HG03575 (cell line): ENCODE measurements around the gene GEMIN5.

Experiments used
- ATAC-seq: cut with Tn5 transposase; IDR thresholded peaks from one replicate; pipeline ENCODE4 v1.9.1; 2021; ENCODE audit not compliant: unreplicated experiment, insufficient number of reproducible peaks, low FRiP score; ENCODE audit errors: extremely low read depth

GEMIN5 gene

DNA sequence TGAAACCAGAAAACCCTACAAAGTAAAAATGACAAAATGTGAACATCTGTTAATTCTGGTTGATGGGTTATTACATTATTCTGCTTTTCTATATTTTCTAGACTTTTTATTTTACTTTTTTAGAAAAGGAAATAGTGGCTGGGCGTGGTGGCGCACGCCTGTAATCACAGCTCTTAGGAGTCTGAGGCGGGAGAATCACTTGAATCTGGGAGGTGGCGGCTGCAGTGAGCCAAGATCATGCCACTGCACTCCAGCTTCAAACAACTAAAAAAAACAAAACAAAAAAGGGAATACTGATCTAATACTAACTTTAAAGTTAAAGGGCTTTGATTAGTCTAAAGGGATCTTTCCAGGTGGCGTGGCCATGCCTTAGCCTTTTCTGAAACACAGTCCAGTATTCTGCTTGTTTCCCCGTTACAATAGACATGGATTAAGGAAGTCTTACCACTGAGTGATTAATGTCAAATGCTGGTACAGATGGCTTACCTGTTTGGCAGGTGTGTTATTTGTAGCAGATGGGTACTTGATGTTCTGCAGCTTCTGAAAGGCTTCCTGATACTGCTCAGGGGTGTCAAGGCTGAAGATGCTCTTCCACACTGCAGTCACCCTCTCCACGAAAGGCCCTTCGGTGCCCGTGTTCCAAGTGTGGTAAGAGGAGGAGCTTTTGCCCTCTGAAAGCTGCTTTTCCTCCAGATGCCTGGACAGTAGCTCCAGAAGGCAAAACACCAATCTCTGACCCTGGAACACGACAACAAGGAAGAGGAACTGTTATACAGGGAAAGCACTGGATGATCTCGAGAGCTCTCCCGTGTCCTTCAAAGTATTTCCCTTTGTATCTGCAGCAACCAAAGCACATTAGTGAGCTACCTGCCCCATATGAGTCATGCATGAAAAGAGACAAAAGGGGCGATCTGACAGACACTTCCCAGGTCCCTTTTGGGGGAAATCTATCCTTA lies 42.1 kb downstream of the GEMIN5 start:
- no peak for ATAC-seq

- ATAC-seq = no peak
Measured at GRCh38 chr5:154893381-154893780, 44.6 kb downstream of the GEMIN5 start.

DNA sequence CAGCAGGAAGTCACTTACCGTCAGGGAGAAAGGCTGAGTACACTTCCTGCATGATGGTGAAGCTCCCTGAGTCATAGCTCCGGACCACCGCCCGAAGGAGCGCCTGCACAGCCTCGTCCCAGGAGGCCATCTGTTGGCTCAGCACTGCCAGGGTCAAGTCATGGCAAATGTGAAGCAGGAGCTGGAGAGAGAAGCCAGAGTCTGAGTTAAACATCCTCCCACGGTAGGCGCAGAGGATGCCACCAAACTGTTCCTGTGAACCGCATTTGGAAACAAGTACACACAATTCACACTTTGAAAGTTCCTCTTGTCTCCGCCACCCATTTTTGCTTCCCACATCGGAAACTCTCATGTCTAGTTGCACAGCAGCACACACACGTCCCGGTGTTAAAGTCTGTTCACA lies 45.6 kb downstream of the GEMIN5 start:
- no peak for ATAC-seq

GRCh38 chr5:154885439-154885838 lies 52.6 kb downstream of the GEMIN5 start:
- ATAC-seq = no peak

GRCh38 chr5:154884424-154884823 lies 53.6 kb downstream of the GEMIN5 start:
- no peak for ATAC-seq

GRCh38 chr5:154881986-154882385 lies 56.0 kb downstream of the GEMIN5 start:
- no peak for ATAC-seq

- ATAC-seq = no peak
Measured at GRCh38 chr5:154878642-154879335, 59.2 kb downstream of the GEMIN5 start.

DNA sequence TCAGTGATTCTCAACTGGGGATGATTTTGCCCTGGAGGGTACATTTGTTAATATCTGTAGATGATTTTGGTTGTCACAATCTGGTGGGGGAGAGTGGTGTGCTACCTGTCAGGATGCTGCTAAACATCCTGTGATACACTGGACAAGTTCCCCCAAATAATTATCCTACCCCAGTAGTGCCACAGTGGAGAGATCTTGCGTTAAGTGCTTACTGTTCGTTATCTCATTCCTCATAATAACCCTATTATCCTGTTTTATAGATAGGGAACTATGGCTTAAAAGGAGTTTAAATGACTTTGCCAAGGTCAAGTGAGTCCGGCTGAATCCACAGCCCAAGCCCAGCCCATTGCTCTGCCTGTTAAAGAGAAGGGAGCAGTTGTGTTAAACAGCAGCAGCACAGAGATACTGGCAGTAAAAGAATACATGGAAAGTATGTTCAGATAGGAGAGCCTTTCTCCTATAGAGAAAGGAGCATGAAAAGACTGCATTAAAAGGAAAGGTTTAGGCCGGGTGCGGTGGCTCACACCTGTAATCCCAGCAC lies 64.2 kb downstream of the GEMIN5 start:
- ATAC-seq = no peak

DNA sequence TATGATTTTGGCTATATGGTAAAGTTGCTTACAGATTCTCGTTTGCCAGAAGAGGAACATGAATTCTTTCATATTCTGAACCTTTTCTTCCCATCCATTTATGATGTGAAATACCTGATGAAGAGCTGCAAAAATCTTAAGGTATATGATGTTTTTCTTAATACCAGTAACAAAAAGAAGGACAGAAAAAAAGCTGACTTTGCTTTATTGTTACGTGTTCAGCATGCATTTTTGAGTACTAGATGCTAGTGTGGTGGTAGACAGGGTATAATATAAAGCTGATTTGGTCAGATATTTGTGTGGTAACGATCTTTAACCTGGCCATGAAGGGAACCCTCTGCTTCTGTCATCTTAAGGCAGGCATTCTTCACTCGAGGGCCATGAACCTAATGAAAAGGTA lies 66.3 kb downstream of the GEMIN5 start:
- ATAC-seq = no peak

GRCh38 chr5:154868702-154869101 lies 69.3 kb downstream of the GEMIN5 start:
- ATAC-seq = no peak

GRCh38 chr5:154866841-154867240 lies 71.2 kb downstream of the GEMIN5 start:
- ATAC-seq = no peak

GRCh38 chr5:154865466-154866184 lies 72.4 kb downstream of the GEMIN5 start:
- ATAC-seq = no peak

- no peak for ATAC-seq
Measured at GRCh38 chr5:154863291-154864080, 74.5 kb downstream of the GEMIN5 start.

DNA sequence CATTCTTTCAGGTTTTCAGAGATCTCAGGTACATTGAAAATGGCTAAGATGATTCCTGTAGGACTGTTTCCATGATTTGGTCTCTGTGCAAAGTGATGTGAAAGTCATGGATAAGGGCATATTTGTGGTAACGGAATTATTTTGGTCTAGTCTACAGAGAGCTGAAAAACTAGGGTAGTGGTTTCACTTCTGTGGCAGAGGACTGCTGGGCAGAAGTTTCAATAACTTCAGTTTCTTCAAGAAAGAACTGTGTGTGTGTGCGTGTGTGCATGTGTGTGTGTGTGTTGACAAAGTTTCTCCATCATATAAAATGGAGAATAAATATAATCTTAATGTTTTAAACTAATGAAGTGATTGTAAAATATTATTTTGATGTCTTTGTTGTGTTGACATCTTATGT lies 75.2 kb downstream of the GEMIN5 start:
- ATAC-seq = no peak

DNA sequence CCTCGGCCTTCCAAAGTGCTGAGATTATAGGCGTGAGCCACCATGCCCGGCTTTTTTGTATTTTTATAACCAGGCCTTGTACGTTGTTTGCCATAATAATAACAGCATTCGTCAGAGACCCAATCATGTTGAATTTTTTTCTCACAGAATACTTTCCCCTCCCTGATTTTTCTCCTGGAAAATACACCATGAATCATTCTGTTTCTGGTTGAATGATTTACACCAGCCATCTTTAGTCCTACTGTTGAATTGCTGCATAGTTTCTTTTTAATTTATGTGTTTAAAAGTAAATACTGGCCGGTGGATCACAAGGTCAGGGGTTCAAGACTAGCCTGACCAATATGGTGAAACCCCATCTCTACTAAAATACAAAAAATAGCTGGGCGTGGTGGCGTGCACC lies 76.1 kb downstream of the GEMIN5 start:
- ATAC-seq = no peak

DNA sequence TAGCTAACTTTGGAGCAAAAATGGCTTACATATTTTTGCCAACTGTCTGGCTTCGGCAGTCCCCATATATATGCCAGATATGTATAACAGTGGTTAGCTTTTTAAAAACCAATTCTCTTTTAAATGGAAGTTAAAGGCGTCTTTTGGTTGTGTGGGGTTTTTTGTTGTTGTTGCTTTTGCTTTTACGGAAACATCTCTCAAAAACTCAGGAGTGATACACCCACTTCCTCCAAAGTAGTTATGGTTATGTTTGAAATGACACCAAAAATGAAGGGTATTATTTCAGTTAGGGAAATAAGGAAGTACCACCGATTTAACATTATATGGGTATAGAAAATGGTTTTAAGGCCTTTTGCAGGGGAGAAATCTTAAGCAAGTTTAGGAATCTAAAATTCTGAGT lies 77.2 kb downstream of the GEMIN5 start:
- no peak for ATAC-seq

GRCh38 chr5:154860123-154860522 lies 77.9 kb downstream of the GEMIN5 start:
- ATAC-seq = no peak

DNA sequence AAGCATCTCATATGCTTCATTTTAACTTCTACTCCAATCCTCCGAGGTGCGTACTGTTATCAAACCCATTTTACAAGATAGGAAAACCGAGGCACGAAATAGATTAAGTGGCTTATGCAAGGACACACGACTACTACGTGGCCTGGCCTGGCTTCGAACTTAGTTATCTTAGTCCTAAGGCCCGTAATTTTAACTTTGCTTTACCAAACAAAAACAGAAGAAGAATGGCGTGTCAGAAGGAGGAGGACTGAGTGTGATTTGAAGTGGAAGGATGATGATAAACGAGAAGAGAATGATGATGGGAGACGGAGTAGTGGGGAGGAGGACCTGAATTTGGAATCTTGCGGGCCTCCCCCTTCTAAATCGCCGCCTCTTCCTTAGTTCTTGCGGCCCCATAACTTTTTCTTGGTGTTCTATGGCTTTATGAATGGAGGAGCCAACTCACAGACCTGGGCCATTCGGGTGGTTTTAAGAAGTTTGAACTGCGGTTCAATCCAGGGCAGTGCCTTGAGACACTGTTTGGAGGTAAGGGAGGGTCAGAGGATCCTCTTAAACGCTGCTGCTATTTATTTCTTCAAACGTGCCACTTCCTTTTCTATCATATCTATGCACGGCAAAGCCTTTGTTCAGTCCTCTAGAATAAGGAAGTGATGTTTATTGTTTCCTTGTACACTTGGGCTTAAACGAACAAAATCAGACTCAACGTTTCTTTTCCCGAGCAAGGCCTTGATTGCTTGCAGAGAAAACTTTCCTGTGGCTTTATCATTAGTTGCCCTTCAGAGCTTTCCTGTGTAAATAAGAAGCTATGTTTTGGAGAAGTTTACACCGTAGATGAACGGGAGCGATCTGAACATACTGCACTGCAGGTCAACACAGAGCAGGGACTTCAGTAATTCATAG lies 78.8 kb downstream of the GEMIN5 start:
- ATAC-seq = no peak
